GM21367 (cell line): ENCODE measurements around the gene TMEM151B.
A peak's percentile ranks its signal among the peaks of the same experiment; 100 is the strongest.
"Not testable (repeated sequence)": the region's sequence is repeated elsewhere in the genome, so short reads cannot be mapped to it uniquely, and the experiment has no call there.

Experiments
- ATAC-seq: cut with Tn5 transposase; IDR thresholded peaks from one replicate; pipeline ENCODE4 v1.9.1; 2021; ENCODE audit not compliant: unreplicated experiment

The TMEM151B gene

DNA sequence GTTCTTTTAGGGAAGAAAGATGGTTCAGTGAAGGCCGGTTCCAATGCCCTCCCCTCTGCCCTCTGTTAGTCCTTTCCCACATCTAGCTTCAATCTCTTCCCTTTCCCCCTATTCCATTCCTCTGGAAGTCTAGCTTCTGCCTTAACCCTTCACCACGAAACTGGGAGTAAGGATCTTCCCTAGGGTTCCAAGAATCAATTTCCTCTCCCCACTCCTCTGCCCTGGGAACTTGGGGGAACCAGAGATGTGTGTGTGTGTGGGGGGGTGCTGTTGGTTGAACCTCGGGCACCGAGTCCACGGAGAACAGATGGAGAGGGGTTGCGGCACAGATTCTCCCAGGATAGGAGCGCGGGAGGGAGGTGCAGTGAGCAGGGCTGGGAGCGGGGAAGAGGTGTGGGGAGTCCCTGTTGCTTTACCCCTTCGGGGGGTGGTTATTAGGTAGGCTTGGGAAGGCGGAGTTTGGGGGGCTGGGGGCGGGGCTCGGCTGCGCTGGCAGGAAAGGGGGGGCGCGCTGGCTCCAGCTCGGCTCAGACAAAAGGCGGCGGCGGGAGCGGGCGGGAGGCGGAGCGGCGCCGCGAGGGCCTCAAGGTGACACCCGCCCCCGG lies at the start of gene TMEM151B:
Gene TMEM151B, plus strand, starts transcription at position 530 of the 605 bp plus-strand sequence. CDS start 293 bp downstream, outside the sequence.
- ATAC-seq = no peak

DNA sequence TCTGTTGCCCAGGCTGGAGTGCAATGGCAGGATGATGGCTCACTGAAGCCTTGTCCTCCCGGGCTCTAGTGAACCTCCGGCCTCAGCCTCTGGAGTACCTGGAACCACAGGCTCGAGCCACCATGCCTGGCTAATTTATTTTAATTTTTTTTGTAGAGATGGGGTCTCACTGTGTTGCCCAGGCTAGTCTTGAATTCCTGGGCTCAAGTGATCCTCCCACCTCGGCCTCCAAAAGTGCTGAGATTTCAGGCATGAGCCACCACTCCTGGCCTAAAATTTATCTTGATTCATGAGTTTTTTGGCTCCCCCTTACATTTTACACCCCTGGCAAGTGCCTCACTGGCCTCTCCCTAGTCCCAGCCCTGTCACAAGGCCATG lies 49.3 kb upstream of the TMEM151B start:
- no peak for ATAC-seq

GRCh38 chr6:44221291-44221960 lies 48.8 kb upstream of the TMEM151B start:
- peak; percentile 42 for ATAC-seq

- no peak for ATAC-seq
Observed at GRCh38 chr6:44221961-44222335, 48.3 kb upstream of the TMEM151B start.

GRCh38 chr6:44222486-44223318 lies 47.5 kb upstream of the TMEM151B start:
- peak; percentile 3 for ATAC-seq

DNA sequence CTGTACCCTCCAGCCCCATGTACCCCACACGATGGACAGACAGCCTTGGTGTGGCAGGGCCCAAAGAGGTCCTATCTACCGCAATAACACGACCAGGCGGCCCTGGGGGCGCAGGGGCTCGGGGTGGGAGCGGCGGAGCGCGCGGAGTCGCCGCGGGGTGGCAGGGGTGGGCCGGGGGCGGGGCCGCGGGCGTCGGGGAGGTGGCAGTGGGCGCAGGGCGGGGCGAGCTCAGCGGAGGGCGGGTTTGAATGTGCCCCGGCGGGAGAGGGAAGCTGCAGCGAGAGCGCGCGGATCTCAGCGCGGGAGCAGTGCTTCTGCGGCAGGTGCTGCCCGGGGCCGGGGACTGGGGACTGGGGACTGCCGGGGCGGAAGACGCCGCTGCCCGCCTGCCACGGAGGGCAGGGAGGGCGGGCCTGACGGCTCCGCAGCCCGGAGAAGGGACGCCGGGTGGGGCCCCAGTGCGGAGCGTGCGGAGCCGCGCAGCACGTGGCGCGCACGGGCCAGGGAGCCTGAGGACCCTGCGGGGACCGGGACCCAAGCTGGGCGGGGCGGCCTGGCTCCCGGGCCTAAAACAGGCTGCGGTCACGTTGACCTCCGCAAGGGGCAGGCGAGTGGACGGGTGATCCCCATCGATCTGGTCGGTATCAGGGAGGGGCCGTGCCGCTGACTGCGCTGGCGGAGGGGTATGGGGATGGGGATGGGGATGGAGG lies 46.8 kb upstream of the TMEM151B start, which contains the start of gene SLC29A1:
Gene SLC29A1, plus strand, starts transcription at position 277 of the 710 bp plus-strand sequence. CDS start 3,719 bp downstream, outside the sequence.
- ATAC-seq = peak; percentile 49

GRCh38 chr6:44224029-44224964 lies 46.0 kb upstream of the TMEM151B start:
- no peak for ATAC-seq

DNA sequence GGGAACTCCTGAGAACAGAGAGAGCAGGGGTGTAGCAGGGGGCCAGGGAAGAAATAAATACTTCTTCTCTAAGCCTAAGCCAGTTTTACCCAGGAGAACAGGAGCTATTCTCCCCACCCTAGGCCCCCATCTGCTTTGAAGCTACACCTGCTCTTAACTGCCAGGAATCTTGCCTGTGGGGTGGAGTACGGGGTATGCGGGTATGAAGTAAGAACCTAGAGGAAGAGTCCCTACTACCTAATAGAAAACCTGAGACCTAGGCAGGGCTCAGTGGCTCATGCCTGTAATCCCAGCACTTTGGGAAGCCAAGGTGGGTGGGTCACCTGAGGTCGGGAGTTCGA lies 45.3 kb upstream of the TMEM151B start:
- no peak for ATAC-seq

- ATAC-seq = no peak
Observed at GRCh38 chr6:44225579-44226325, 44.5 kb upstream of the TMEM151B start.

- no peak for ATAC-seq
Observed at GRCh38 chr6:44226368-44227147, 43.7 kb upstream of the TMEM151B start.

DNA sequence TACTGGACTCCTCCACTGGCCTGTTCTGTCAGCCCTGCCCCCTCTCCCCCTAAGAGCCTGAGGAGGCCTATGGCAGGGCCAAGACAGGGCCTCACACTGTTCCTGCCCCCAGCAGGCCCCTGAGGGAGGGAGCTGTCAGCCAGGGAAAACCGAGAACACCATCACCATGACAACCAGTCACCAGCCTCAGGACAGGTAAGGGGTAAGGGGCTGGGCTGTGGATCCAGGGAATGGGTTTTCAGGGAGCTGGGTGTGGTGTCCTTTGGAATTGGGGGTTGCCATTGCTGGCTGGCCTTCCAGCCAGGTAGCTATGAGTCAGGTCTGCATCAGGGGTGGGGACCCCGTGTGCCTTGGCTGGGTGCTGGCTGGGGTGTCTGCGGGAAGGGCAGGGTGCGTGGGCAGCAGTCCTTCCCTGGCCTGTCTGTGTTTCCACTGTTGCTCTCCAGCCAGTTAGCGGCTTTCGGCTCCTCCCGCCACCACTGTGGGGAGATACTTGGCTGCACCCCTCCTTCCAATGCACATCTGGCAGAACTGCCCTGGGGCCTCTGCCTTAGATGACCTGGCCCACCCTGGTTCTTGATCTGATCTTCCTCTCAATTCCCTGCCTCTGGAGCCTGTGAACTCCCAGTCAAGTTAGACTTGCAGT lies 43.0 kb upstream of the TMEM151B start:
- no peak for ATAC-seq

DNA sequence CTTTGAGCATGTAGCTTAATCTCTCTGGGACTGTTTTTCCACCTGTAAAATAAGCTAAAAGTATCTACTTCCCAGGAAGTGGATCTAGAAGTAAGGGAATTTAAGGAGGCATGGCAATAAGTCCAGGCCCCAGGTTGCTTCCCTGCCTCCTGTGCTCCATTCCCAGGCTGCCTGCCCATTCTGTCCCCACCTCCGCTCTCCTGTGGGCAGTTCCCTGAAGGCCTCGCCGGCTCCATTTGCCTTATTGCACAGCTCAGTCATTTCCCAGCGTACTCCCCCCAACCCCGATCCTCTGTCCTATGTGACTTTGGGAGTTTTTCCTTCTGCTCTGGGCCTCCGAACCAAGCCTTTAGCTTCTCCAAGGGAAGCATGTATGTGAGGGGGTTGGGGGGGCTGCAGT lies 42.2 kb upstream of the TMEM151B start:
- no peak for ATAC-seq

GRCh38 chr6:44228433-44228832 lies 41.8 kb upstream of the TMEM151B start:
- ATAC-seq = no peak

- no peak for ATAC-seq
Observed at GRCh38 chr6:44228836-44229235, 41.4 kb upstream of the TMEM151B start.

DNA sequence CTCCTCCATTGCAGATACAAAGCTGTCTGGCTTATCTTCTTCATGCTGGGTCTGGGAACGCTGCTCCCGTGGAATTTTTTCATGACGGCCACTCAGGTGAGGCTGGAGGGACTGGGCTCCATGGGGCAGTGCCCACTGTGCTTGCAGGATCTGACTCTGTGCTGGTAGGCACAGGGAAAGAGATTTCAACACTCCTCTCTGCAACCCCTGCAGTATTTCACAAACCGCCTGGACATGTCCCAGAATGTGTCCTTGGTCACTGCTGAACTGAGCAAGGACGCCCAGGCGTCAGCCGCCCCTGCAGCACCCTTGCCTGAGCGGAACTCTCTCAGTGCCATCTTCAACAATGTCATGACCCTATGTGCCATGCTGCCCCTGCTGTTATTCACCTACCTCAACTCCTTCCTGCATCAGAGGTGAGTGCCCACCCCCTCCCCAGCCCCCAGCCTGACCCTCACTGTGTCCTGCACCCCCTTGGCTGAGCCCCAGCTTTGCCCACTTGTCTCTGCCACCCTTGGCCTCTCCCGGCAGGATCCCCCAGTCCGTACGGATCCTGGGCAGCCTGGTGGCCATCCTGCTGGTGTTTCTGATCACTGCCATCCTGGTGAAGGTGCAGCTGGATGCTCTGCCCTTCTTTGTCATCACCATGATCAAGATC lies 40.7 kb upstream of the TMEM151B start:
- ATAC-seq = no peak

DNA sequence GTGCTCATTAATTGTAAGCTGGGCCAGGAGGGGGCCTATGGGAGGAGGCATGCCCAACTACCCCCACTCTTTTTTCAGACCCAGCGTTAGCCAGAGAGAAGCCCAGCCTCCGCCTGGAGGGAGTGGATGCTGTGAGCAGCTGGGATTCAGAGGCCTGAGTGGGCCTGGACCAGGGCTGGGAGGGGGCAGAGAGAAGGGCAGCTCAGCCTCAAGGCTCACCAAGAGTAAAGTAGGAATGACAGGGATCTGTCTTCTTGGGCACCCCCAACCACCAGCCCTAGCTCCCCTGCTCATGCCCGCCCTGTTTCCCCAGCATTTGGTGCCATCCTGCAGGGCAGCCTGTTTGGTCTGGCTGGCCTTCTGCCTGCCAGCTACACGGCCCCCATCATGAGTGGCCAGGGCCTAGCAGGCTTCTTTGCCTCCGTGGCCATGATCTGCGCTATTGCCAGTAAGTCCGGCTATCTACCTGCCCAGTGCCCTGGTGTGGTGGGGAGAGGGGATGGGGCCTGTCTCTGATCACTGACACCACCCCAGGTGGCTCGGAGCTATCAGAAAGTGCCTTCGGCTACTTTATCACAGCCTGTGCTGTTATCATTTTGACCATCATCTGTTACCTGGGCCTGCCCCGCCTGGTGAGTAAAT lies 40.1 kb upstream of the TMEM151B start:
- ATAC-seq = no peak

DNA sequence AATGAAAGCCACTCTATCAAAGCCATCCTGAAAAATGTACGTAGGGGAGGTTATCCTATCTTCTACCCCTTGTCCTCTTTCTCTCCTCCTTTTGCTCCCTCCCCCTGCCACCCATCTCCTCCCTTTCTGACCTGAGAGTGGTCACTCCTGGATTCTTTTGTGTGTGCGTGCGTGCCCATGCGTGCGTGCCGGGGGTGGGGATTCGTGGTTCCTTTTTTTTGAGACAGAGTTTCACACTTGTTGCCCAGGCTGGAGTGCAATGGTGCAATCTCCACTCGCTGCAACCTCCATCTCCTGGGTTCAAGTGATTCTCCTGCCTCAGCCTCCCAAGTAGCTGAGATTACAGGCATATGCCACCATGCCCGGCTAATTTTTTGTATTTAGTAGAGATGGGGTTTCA lies 38.8 kb upstream of the TMEM151B start:
- ATAC-seq = not testable (repeated sequence)
